ENCODE data around the gene AADAC. TPM values are rescaled to one million over a fixed set of nuclear protein-coding genes. Genes with fewer than 3 reads are reported as not detected.

AADAC gene
- polyA plus RNA-seq, 1 donor from 2014 or later: not detected

GRCh38 chr3:151877269-151877668, 63.4 kb downstream of the AADAC start:
- Histone ChIP-seq H3K27me3 (ENCODE audit: insufficient read depth, low read depth, low read length) (no peaks in the 10 kb centered on the region), H4K20me1 (ENCODE audit: insufficient read depth) (no peaks in the 10 kb centered on the region), H3K36me3 (ENCODE audit: insufficient read depth, low read length) (no peaks in the 10 kb centered on the region), H3K9ac (ENCODE audit: low read length) (no peak overlapping the region), H2AFZ (ENCODE audit: low read depth, low read length) (no peak overlapping the region), H3F3A (ENCODE audit: insufficient read depth, low read length, poor library complexity, severe bottlenecking) (no peaks in the 10 kb centered on the region), H3K9me2 (ENCODE audit: insufficient read depth, low read length) (no peaks in the 10 kb centered on the region), H3K79me2 (replicated peaks; ENCODE audit: insufficient read depth, low read length) (no peaks in the 10 kb centered on the region), H3K4me2 (ENCODE audit: low read length) (no peak overlapping the region), H3K4me3 (ENCODE audit: low read length) (no peak overlapping the region), H3K9me3 (ENCODE audit: low read length) (no peaks in the 10 kb centered on the region), H3K27ac (ENCODE audit: low read length) (no peak overlapping the region)
- no peak for TF ChIP-seq POLR2AphosphoS5 (IDR thresholded peaks at IDR 0.05)
- no peak for TF ChIP-seq SMC3 (conservative IDR thresholded peaks at IDR 0.05; ENCODE audit: poor library complexity)
- TF ChIP-seq MXI1 (conservative IDR thresholded peaks at IDR 0.05; ENCODE audit: poor library complexity, severe bottlenecking): no peak
- TF ChIP-seq TAF1 (IDR thresholded peaks at IDR 0.05; ENCODE audit: low read depth): no peak
- no peak for TF ChIP-seq CTCF (IDR thresholded peaks at IDR 0.05; ENCODE audit: poor library complexity, severe bottlenecking)
- TF ChIP-seq RAD21 (conservative IDR thresholded peaks at IDR 0.05): no peak
- no peak for TF ChIP-seq EZH2 (IDR thresholded peaks at IDR 0.05; ENCODE audit: borderline replicate concordance, insufficient read depth, low read length, poor library complexity, severe bottlenecking)
- no peak for TF ChIP-seq REST (IDR thresholded peaks at IDR 0.05; ENCODE audit: borderline replicate concordance)
- TF ChIP-seq EP300 (conservative IDR thresholded peaks at IDR 0.05; ENCODE audit: poor library complexity, severe bottlenecking): no peak

Other genes starting within 250 kb of the AADAC start
- gene AADACL2, start 80.2 kb upstream of the AADAC start, polyA plus RNA-seq: not detected in 2 replicates
- not detected in 2 replicates for gene SUCNR1, start 59.5 kb downstream of the AADAC start, polyA plus RNA-seq